Left lobe of liver (tissue), 2 donors: Measurements from ENCODE around the gene DCLK2. TPM values are rescaled to one million over a fixed set of nuclear protein-coding genes. Genes with fewer than 3 reads are reported as not detected.

Source experiments
- ATAC-seq: fragments of 200-7000 bp; cut with Tn5 transposase; one replicate; pipeline ENCODE4 v1.9.1; 2020; ENCODE audit warnings: mild to moderate bottlenecking, moderate library complexity
- DNase-seq: peaks from one replicate; pipeline ENCODE4 v3.0.0-alpha.2; 2020; ENCODE audit warnings: low spot score
- total RNA-seq: library from RNA; stranded (reverse); gene quantifications from one replicate; pipeline ENCODE4 v1.2.1, GENCODE V29; 2021
- donor health status: DM: no; HTN: no; CAD: no; lungs with moderate emphysema.
- donor health status: DM: no; HTN: yes; CAD: no.

The DCLK2 gene
- total RNA-seq, 1 donor from 2014 or later: 0.68 TPM

DNA sequence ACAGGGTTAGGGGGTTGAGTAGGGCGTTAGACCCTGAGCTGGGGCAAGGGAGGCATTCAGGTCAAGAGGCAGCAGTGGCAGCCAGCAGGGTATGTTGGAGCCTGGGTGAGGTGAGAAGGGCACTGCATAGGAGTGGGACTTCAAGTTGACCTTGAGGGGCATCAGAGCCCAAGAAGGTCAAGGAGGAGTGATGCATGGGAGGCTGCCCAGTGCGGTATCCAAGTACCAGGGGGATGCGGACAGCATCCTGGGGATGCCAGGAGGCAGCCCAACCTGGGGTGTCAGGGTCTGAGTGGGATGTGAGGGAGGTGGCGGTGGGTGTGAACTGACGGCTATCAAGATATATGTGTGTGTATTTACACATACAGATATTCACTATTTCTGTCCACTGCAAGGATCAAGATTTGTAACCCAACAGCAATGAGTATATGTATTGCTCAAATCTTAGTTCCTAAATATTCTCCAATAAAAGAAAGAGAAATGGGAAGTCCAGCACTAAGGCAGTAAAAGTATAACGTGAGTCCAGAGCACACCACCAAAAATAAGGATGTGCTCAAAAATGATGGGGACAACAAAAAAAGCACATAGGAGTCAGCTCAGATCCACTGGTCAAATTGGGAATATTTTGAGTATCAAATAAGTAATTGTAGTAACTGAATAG, 9.8 kb upstream of the DCLK2 start:
- ATAC-seq (no peak), DNase-seq (no peak)

DNA sequence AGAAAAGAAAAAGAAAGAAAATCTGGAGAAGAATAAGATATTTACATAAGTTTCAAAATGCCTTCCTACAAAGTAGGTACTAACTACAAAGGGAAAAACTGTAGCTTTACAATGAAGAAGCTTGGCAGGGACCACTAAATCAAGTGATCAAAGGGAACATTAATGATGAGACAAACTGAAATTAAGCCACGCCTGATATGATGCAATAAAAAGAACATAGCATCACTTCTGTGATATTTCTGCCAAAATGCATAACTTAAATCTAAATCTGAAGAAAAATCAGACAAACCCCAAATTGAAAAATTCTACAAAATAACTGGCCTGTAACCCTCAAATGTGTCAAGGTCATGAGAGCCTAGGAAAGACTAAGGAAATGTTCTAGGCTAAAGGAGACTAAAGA, 8.9 kb upstream of the DCLK2 start:
- ATAC-seq (no peak), DNase-seq (no peak)

- ATAC-seq (no peak), DNase-seq (no peak)
Measured at GRCh38 chr4:150070464-150071170, 7.6 kb upstream of the DCLK2 start.

GRCh38 chr4:150072471-150072870, 5.8 kb upstream of the DCLK2 start:
- ATAC-seq (no peak), DNase-seq (no peak)

GRCh38 chr4:150072906-150073714, 5.1 kb upstream of the DCLK2 start:
- DNase-seq (no peak), ATAC-seq (peak; percentile 52)

DNA sequence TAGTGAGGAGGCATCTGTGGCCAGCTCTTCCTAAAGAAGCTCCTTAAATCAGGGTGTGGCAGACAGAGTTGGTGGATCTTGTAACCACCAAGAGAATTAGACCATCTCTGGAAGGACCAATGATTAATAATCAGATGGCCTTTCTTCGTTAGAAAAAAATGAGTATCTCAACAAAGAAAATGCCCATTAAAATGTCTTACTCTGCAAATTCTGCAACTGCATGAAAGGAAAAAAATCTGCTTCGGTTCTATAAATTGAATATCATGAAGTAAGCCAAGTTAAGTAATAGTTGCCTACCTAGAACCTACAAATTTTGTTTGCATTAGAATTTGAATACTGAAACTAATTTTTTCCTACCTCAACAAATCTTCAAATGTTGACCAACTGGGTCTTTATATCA, 4.2 kb upstream of the DCLK2 start:
- ATAC-seq: no peak
- no peak for DNase-seq

GRCh38 chr4:150078579-150079080, 385 bp downstream of the DCLK2 start:
- ATAC-seq (peak; percentile 85), DNase-seq (peak; percentile 57)

- no peak for DNase-seq
- peak; percentile 27 for ATAC-seq
Measured at GRCh38 chr4:150079081-150079581, 886 bp downstream of the DCLK2 start.

DNA sequence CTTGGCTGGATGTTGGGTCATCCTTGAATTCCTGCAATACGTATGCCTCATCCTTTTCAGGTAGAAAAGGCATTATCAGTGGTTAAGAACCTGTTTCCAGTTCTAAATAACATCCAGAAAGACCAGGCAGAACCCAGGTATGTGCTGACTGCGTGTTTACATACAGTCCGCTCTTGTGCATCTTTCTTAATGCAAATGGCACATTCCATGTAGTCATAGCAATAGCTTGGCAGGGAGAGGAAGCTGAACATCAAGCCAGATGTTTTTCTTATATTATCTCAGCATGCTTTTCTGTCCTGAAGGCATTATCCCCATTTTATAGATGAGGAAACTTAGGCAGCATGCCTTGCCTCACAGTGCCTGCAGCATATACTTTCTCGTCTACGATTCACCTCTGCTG, 2.1 kb downstream of the DCLK2 start:
- DNase-seq (no peak), ATAC-seq (no peak)

- DNase-seq (no peak), ATAC-seq (no peak)
Measured at GRCh38 chr4:150080875-150081274, 2.6 kb downstream of the DCLK2 start.

- ATAC-seq: no peak
- DNase-seq: no peak
Measured at GRCh38 chr4:150082241-150082640, 4.0 kb downstream of the DCLK2 start.

DNA sequence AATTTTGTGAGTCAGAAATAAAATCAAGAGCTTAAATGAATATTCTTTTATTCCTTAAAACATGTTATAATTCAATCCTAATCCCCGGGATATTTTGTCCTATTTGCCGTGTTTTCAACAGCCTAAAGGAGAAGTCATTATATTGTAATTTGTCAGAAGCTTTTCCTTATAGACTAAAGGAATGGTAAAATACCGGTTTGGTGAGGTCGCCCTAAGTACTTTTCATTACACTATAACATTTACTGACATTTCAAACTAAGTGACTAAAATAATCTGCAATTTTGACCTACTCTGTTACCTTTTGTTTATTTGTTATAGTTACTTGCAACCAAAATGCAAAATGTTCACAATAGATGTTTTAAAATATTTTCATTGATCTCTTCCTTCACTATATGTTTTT, 8.8 kb downstream of the DCLK2 start:
- ATAC-seq (no peak), DNase-seq (no peak)

DNA sequence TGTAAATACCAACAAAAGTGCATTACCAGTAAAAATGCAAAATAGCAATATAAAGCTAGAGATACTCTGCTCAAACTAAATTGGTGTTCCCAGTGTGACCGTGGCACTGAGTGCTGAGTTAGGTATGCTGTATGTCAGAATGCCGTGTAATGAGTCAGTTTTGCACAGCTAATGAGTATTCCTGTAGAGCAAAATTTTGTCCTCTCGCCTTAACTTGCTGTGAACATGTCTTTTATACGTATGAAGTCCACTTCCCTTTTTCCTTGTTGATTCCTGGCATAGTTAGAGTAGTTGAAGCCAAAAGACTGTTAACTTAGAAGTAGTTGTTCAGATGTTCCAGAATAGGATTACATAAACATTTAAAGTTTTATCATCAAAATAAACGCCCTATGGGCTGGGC, 11.5 kb downstream of the DCLK2 start:
- DNase-seq: no peak

GRCh38 chr4:150090836-150091235, 12.6 kb downstream of the DCLK2 start:
- DNase-seq: no peak
- ATAC-seq: no peak

More for the DNA sequence above, 11.5 kb downstream of the DCLK2 start:
- no peak for ATAC-seq

DNA sequence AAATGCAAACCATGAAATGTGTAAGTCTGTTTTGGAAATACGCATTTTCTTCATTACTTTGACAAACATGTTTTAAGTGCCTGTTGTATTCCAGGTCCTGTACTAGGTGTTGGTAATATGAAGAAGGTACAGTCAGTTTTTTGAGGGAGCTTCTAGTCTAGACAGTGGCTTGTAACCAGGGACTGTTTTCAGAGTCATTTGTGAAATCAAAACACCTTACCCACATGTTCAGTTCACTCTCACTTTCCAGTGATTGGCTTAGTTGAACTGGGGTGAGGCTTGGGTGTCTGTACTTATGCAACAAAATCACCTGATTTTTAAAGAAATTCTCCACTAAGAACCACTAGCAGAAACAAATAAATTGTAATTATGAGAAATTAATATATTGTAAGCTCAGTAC, 16.4 kb downstream of the DCLK2 start:
- no peak for DNase-seq
- no peak for ATAC-seq

GRCh38 chr4:150096625-150097024, 18.4 kb downstream of the DCLK2 start:
- no peak for DNase-seq
- no peak for ATAC-seq

DNA sequence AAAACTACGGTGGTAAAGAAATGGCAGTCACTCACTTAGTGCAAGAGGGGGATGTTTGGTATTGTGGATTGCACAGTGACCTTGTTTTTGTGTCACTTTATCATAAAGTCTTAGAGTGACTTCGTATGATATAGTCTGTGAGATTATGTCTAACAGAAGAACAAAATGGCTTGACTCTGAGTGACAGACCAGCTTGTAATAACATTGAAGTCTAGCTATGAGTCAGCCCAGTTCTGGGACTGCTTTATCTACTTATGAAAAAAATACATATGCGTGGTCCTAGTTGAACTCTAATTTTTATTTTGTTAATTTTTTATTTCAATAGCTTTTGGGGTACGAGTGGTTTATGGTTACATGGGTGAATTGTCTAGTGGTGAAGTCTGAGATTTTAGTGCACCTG, 20.0 kb downstream of the DCLK2 start:
- no peak for DNase-seq
- no peak for ATAC-seq

- ATAC-seq (no peak), DNase-seq (no peak)
Measured at GRCh38 chr4:150104404-150105027, 26.3 kb downstream of the DCLK2 start.

GRCh38 chr4:150106886-150107285, 28.6 kb downstream of the DCLK2 start:
- no peak for DNase-seq
- no peak for ATAC-seq

GRCh38 chr4:150108691-150109090, 30.4 kb downstream of the DCLK2 start:
- DNase-seq (no peak), ATAC-seq (no peak)

DNA sequence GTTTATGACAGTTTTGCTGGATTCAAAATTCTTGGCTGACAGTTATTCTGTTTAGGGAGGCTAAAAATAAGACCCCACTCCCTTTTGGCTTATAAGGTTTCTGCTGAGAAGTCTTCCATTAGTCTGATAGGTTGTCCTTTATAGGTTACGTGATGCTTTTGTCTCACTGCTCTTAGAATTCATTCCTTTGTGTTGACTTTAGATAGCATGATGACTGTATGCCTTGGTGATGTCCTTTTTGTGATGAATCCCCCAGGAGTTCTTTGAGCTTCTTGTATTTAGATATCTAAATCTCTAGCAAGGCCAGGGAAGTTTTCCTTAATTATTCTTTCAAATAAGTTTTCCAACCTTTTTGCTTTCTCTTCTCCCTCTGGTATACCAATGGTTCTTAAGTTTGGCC, 36.4 kb downstream of the DCLK2 start:
- no peak for DNase-seq

More for the DNA sequence above, 36.4 kb downstream of the DCLK2 start:
- ATAC-seq: no peak
